A549 (cell line): ENCODE measurements around the gene GTF2A2. TPM values are rescaled to one million over a fixed set of nuclear protein-coding genes. Genes with fewer than 3 reads are reported as not detected.

ENCODE experiments used
- ATAC-seq, 2 experiments: fragments of 200-7000 bp in 1 of 2; fragments of >200 bp in 1 of 2; cut with Nextera tagmentation in 1 of 2; cut with Tn5 transposase in 1 of 2; 3 replicates each; pipeline versions ENCODE4 v1.8.0 to v1.9.1; 2018 to 2020; ENCODE audit warnings: mild to moderate bottlenecking in 1 of 2, moderate library complexity in 1 of 2
- CTCF ChIA-PET: fragments of 300-600 bp; sonication (Branson Sonifier 250); formaldehyde crosslinking; extraction: SDS; loops from one replicate; lab custom pipeline; 2021; ENCODE audit warnings: antibody characterized with exemption, inconsistent platforms; lab: Yijun Ruan, JAX
- POLR2A ChIA-PET: fragments of 350-600 bp; formaldehyde crosslinking; extraction: SDS; loops from one replicate; lab custom pipeline; 2021; ENCODE audit warnings: antibody characterized with exemption, inconsistent platforms; lab: Yijun Ruan, JAX
- DNase-seq, 2 experiments: peaks; one replicate each; pipeline versions ENCODE4 v3.0.0 to v3.0.0-alpha.2; 2011 to 2016; ENCODE audit warnings: low read depth in 1 of 2, low spot score in 1 of 2
- FAIRE-seq: peaks from 2 replicates; lab custom pipeline; 2011; peaks lifted over from hg19 to GRCh38; lab: Jason Lieb, UNC
- H3K27ac ChIP-seq, 2 experiments: fragments of >200 bp; sonication (Bioruptor Twin); formaldehyde crosslinking; 3 replicates each; pipeline ENCODE4 v1.5.1; 2016 to 2017
- H3K4me1 ChIP-seq: fragments of >200 bp; sonication (Bioruptor Twin); formaldehyde crosslinking; 3 replicates; pipeline ENCODE4 v1.6.1; 2016
- H3K4me2 ChIP-seq: fragments of >200 bp; sonication (Bioruptor Twin); formaldehyde crosslinking; 3 replicates; pipeline ENCODE4 v1.6.1; 2016
- H3K4me3 ChIP-seq: fragments of >200 bp; sonication (Bioruptor Twin); formaldehyde crosslinking; 3 replicates; pipeline ENCODE4 v1.5.1; 2016
- H3K9me3 ChIP-seq: fragments of >200 bp; sonication (Bioruptor Twin); formaldehyde crosslinking; 3 replicates; pipeline ENCODE4 v1.6.1; 2016
- BCL3 ChIP-seq: fragments of >200 bp; sonication (Bioruptor Twin); formaldehyde crosslinking; IDR thresholded peaks from 3 replicates; pipeline ENCODE4 v1.6.1; 2016
- BHLHE40 ChIP-seq: IDR thresholded peaks from 2 replicates; pipeline ENCODE4 v1.6.1; 2012; ENCODE audit warnings: low read depth, low read length, inconsistent platforms
- CHD2 ChIP-seq: fragments of 150-350 bp; IDR thresholded peaks from 2 replicates; pipeline ENCODE4 v1.6.1; 2014; ENCODE audit warnings: low read length; ENCODE audit not compliant: partially characterized antibody
- CTCF ChIP-seq: fragments of >200 bp; sonication (Bioruptor Twin); formaldehyde crosslinking; IDR thresholded peaks from 3 replicates; pipeline ENCODE4 v1.5.1; 2016
- E2F6 ChIP-seq: IDR thresholded peaks from 2 replicates; pipeline ENCODE4 v1.6.1; 2012; ENCODE audit warnings: low read depth, borderline replicate concordance
- FOSL2 ChIP-seq, 2 experiments: fragments of 450-650 bp in 1 of 2; fragments of >200 bp in 1 of 2; sonication (Bioruptor Twin) in 1 of 2; formaldehyde crosslinking; IDR thresholded peaks; 2 replicates each; pipeline versions ENCODE4 v1.5.0 to v1.6.1; 2016 to 2020; ENCODE audit warnings: mild to moderate bottlenecking in 1 of 2, moderate library complexity in 1 of 2
- HES2 ChIP-seq: fragments of >200 bp; sonication (Bioruptor Twin); formaldehyde crosslinking; IDR thresholded peaks from 2 replicates; pipeline ENCODE4 v1.6.1; 2016
- HOXB13 ChIP-seq: fragments of 250-450 bp; sonication (Bioruptor Pico); IDR thresholded peaks from 2 replicates; pipeline ENCODE4 v1.5.0; 2020; ENCODE audit warnings: low read depth, mild to moderate bottlenecking, moderate library complexity
- JUN ChIP-seq, 2 experiments: fragments of >200 bp; sonication (Bioruptor Twin); formaldehyde crosslinking; IDR thresholded peaks; 2 replicates in 1 of 2; 3 replicates in 1 of 2; pipeline ENCODE4 v1.6.1; 2016 to 2017
- MAZ ChIP-seq: fragments of 150-350 bp; IDR thresholded peaks from 2 replicates; pipeline ENCODE4 v1.6.1; 2014; ENCODE audit warnings: antibody characterized with exemption, low read depth, low read length, borderline replicate concordance
- NPAS2 ChIP-seq: fragments of 250-450 bp; sonication (Bioruptor Pico); IDR thresholded peaks from 2 replicates; pipeline ENCODE4 v1.8.0; 2022; ENCODE audit warnings: mild to moderate bottlenecking, moderate library complexity, borderline replicate concordance
- PBX3 ChIP-seq: IDR thresholded peaks from 2 replicates; pipeline ENCODE4 v1.6.1; 2012
- PHF8 ChIP-seq: fragments of 200-600 bp; sonication (generic); IDR thresholded peaks from 2 replicates; pipeline ENCODE4 v1.6.1; 2016; ENCODE audit warnings: low read depth, mild to moderate bottlenecking, antibody characterized with exemption, moderate library complexity, borderline replicate concordance
- POLR2A ChIP-seq: IDR thresholded peaks from 2 replicates; pipeline ENCODE4 v1.6.1; 2012; ENCODE audit warnings: mild to moderate bottlenecking, low read length
- POLR2AphosphoS2 ChIP-seq: conservative IDR thresholded peaks from 2 replicates; pipeline ENCODE4 v1.6.1; 2012; ENCODE audit warnings: low read length, improper control_type of control experiment, inconsistent platforms
- RAD21 ChIP-seq, 2 experiments: fragments of >200 bp in 1 of 2; sonication (Bioruptor Twin) in 1 of 2; formaldehyde crosslinking in 1 of 2; IDR thresholded peaks in 1 of 2; conservative IDR thresholded peaks in 1 of 2; 2 replicates in 1 of 2; 3 replicates in 1 of 2; pipeline ENCODE4 v1.6.1; 2012 to 2018; ENCODE audit warnings: inconsistent platforms in 1 of 2
- RARB ChIP-seq: fragments of 250-450 bp; sonication (Bioruptor Pico); IDR thresholded peaks from 2 replicates; pipeline ENCODE4 v1.8.0; 2021; ENCODE audit warnings: mild to moderate bottlenecking, moderate library complexity
- SMC3 ChIP-seq: fragments of >200 bp; sonication (Bioruptor Twin); formaldehyde crosslinking; IDR thresholded peaks from 3 replicates; pipeline ENCODE4 v1.6.1; 2018; ENCODE audit warnings: inconsistent platforms
- ZC3H11A ChIP-seq: fragments of 450-650 bp; IDR thresholded peaks from 2 replicates; pipeline ENCODE4 v1.6.1; 2014; ENCODE audit warnings: antibody characterized with exemption, mild to moderate bottlenecking
- ZFP36 ChIP-seq: fragments of 450-650 bp; IDR thresholded peaks from 2 replicates; pipeline ENCODE4 v1.6.1; 2014; ENCODE audit warnings: borderline replicate concordance; ENCODE audit not compliant: partially characterized antibody
- WGBS: methylation state at CpG from one replicate; pipeline ENCODE4 v1.1.6; 2017; ENCODE audit errors: missing lambda C conversion rate; 5-methylcytosine and 5-hydroxymethylcytosine counted together
- polyA plus RNA-seq, 4 experiments: library from polyadenylated mRNA; depleted of rRNA in 3 of 4; stranded (reverse); fragments of >200 nt; fragmentation: RNase III in 1 of 4; extraction: RNeasy Plus Mini Kit Qiagen cat#74134 plus additional on column Dnase treatment in 1 of 4; gene quantifications; 2 replicates in 3 of 4; 3 replicates in 1 of 4; pipeline ENCODE4 v1.2.3, GENCODE V29; 2011 to 2017

Gene GTF2A2
- polyA plus RNA-seq, 2 of the 4 experiments (the other 2 are of a cell fraction), result 220 to 282 TPM

- TF ChIP-seq MAZ (no peak), HES2 (no peak), BHLHE40 (no peak), NPAS2 (CRISPR knock-in tag) (no peak), E2F6 (no peak), FOSL2 (IDR thresholded peaks at IDR 0.05) (no peak), FOSL2 (CRISPR knock-in tag; IDR thresholded peaks at IDR 0.05) (peak; percentile 67), PBX3 (no peak), CHD2 (no peak), HOXB13 (CRISPR knock-in tag) (no peak), JUN (IDR thresholded peaks at IDR 0.05) (no peak), POLR2A (no peak), BCL3 (no peak), PHF8 (no peak), SMC3 (peak; percentile 91), RARB (CRISPR knock-in tag) (no peak), ZFP36 (no peak), POLR2AphosphoS2 (no peak)
Observed at GRCh38 chr15:59622289-59622688, 35.0 kb downstream of the GTF2A2 start (continued).

DNA sequence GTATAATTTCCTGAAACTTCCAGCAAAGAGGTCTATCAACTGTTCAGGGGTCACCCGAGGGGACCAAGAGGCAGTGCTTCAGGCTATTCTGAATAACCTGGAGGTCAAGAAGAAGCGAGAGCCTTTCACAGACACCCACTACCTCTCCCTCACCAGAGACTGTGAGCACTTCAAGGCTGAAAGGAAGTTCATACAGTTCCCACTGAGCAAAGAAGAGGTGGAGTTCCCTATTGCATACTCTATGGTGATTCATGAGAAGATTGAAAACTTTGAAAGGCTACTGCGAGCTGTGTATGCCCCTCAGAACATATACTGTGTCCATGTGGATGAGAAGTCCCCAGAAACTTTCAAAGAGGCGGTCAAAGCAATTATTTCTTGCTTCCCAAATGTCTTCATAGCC is 38.9 kb downstream of the GTF2A2 start:
- CTCF ChIA-PET, result interaction anchor here (0.7 to 8.3 kb wide), 2 partner anchors 40 to 87 kb away, joined by 5 to 154 read pairs; no protein-coding TSS in a partner anchor
- TF ChIP-seq BCL3 (no peak), ZC3H11A (no peak)
- no peak overlapping the region for H3K27ac ChIP-seq
- ATAC-seq, result no peak
- no peak for DNase-seq
- POLR2A ChIA-PET, result interaction anchor here (1.2 kb wide), 1 partner anchor 86 kb away, joined by 3 read pairs; no protein-coding TSS in a partner anchor
- H3K4me2 ChIP-seq, result no peak overlapping the region
- H3K9me3 ChIP-seq, result no peaks in the 10 kb centered on the region
- no peak for FAIRE-seq
- no peak overlapping the region for H3K4me3 ChIP-seq
- WGBS, result 89% methylated on average over 4 of the region's 4 CpGs
- H3K4me1 ChIP-seq, result peaks cover 56% of the 10 kb centered on the region

DNA sequence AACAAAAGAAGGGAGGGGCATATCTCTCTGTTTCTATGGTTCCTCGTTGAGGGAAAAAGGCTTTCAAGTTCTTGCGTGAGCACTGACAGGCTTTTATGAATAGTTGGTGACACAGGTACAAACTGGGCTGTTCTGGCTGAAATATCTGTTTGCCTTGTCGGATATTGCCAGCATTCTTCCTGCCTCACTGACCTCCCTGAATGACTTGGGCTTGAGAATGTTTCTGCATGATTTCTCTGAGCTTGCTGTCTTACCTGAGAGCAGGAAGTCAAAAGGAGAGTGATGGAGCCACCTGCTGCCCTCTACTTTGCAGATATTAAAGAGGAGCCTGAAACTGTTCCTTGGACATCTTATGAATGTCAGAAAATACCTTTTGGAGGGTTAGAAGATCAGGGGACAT is 40.9 kb downstream of the GTF2A2 start:
- Histone ChIP-seq H3K4me2 (peak overlapping the region; percentile 81), H3K4me1 (peaks cover 47% of the 10 kb centered on the region), H3K27ac (peak overlapping the region in 1 of 2 experiments; percentile 30; a peak in 1 of 6 replicates), H3K4me3 (no peak overlapping the region), H3K9me3 (no peaks in the 10 kb centered on the region)
- ATAC-seq (no peak), FAIRE-seq (peak; percentile 23), DNase-seq (peak in 1 of 2 experiments; percentile 34)
- TF ChIP-seq CTCF (peak; percentile 15; the same call in 1 of the 3 replicates), RAD21 (conservative IDR thresholded peaks at IDR 0.05 in 1 of 2, IDR thresholded peaks at IDR 0.05 in 1 of 2) (peak; percentile 34 to 46; a peak in 4 of 5 replicates), POLR2A (no peak), SMC3 (peak; percentile 30; the same call in 1 of the 3 replicates)
- 53% methylated on average over 3 of the region's 3 CpGs for WGBS
- CTCF ChIA-PET, result interaction anchor here (1.0 to 8.3 kb wide), 9 partner anchors 8 to 85 kb away, joined by 3 to 154 read pairs (median 6); no protein-coding TSS in a partner anchor
- POLR2A ChIA-PET, result interaction anchor here (0.7 to 3.0 kb wide), 3 partner anchors 22 to 502 kb away, joined by 5 to 9 read pairs (median 6); no protein-coding TSS in a partner anchor
